Duodenal mucosa (tissue), 2 donors: ENCODE results near the gene SPRED2.
"Not testable (repeated sequence)": the region's sequence is repeated elsewhere in the genome, so short reads cannot be mapped to it uniquely, and the experiment has no call there.

Experiments
- H3K27ac ChIP-seq: one replicate; pipeline ENCODE4 v1.7.0; 2013; ENCODE audit warnings: low read depth, low read length
- H3K27me3 ChIP-seq, 2 donors: one replicate each; pipeline ENCODE4 v1.7.0; 2013; ENCODE audit warnings: low read length in 2 of 2, control low read depth in 1 of 2; ENCODE audit not compliant: insufficient read depth in 2 of 2, control insufficient read depth in 1 of 2
- H3K36me3 ChIP-seq, 2 donors: one replicate each; pipeline ENCODE4 v1.7.0; 2013; ENCODE audit warnings: low read length in 2 of 2, control low read depth in 1 of 2; ENCODE audit not compliant: insufficient read depth in 2 of 2, control insufficient read depth in 1 of 2
- H3K4me1 ChIP-seq, 2 donors: one replicate each; pipeline ENCODE4 v1.7.0; 2013; ENCODE audit warnings: low read length in 2 of 2, control low read depth in 1 of 2; ENCODE audit not compliant: insufficient read depth in 2 of 2, control insufficient read depth in 1 of 2
- H3K4me3 ChIP-seq, 2 donors: one replicate each; pipeline ENCODE4 v1.7.0; 2013; ENCODE audit warnings: low read length in 2 of 2, low read depth in 1 of 2
- H3K9ac ChIP-seq, 2 donors: one replicate each; pipeline ENCODE4 v1.7.0; 2013; ENCODE audit warnings: low read length in 2 of 2, low read depth in 1 of 2
- H3K9me3 ChIP-seq, 2 donors: one replicate each; pipeline ENCODE4 v1.7.0; 2013; ENCODE audit warnings: low read length in 2 of 2, control low read depth in 1 of 2; ENCODE audit not compliant: control insufficient read depth in 1 of 2

SPRED2 gene

DNA sequence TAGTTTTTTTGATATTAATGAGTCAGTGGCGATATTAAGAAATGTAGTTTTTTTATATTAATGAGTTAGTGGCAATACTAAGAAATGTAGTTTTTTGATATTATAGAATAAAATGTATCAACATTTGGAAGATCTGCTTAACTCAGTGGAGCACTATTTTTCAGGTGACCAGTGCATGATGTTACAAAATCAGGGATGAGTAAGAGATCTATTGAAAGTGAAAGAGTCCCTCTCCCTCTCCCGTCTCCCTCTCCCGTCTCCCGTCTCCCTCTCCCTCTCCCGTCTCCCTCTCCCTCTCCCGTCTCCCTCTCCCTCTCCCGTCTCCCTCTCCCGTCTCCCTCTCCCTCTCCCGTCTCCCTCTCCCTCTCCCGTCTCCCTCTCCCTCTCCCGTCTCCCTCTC is 94.5 kb downstream of the SPRED2 start:
- H3K4me3 ChIP-seq, H3K4me1 ChIP-seq, H3K27ac ChIP-seq, H3K36me3 ChIP-seq, H3K9me3 ChIP-seq, H3K27me3 ChIP-seq, H3K9ac ChIP-seq: not testable (repeated sequence)

DNA sequence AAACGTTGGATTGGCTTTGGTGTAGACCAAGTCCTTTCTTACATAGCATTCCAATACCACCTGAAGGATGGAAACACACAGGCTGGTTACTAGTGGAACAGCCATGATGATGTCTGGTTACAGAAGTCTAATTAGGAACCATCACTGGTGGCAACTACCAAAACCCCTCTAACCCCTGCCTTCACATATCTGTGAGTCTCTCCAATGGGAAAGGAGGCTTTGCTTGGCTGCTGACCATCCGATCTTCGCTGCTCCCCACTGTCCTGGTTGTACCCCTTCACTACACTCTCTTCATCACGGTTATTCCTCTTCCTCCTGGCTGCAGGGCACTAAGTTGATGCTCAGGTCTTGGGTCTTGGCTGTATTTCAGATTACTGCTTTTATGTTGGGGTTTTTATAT is 97.7 kb downstream of the SPRED2 start:
- no peaks in the 10 kb centered on the region for H3K9me3 ChIP-seq
- H3K4me1 ChIP-seq: no peaks in the 10 kb centered on the region
- no peak overlapping the region for H3K4me3 ChIP-seq
- H3K9ac ChIP-seq: no peak overlapping the region
- no peaks in the 10 kb centered on the region for H3K27me3 ChIP-seq
- no peak overlapping the region for H3K27ac ChIP-seq
- peaks cover 4 to 19% of the 10 kb centered on the region in 2 donors for H3K36me3 ChIP-seq

DNA sequence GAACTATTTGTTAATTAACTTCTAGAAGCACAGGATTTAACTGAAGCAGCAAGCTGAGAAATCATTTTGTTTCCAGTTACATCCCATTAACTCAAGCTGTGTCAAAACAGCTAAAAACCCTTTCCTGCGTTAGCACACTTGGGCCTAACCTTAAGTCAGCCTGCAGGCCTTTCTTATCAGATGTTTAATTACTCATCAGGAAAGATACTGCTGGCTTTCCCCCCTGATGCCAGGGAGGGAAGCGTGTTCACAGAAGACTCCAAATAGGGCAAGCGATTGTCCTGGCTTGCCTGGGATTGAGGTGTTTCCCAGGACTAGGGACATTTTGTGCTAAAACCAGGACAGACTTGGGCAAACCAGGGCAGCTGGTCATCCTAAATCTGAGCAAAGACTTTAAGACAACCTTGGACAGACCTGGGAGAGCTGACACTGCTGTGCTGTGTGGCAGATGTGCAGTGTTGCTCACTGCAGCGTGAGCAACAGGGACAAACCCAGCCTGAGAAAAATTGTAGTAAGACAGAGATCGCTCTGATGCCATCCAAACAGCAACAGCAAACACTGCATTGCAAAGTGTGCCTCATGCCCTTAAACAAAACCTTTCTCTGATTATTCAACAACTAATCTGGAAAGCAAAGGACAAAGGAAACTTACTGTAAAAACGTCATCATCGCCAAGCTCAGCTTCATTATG is 100.9 kb downstream of the SPRED2 start:
- Histone ChIP-seq H3K36me3 (peaks cover 11 to 32% of the 10 kb centered on the region in 2 donors), H3K4me3 (no peak overlapping the region), H3K27me3 (no peaks in the 10 kb centered on the region), H3K27ac (no peak overlapping the region), H3K9ac (no peak overlapping the region), H3K4me1 (no peaks in the 10 kb centered on the region), H3K9me3 (no peaks in the 10 kb centered on the region)

DNA sequence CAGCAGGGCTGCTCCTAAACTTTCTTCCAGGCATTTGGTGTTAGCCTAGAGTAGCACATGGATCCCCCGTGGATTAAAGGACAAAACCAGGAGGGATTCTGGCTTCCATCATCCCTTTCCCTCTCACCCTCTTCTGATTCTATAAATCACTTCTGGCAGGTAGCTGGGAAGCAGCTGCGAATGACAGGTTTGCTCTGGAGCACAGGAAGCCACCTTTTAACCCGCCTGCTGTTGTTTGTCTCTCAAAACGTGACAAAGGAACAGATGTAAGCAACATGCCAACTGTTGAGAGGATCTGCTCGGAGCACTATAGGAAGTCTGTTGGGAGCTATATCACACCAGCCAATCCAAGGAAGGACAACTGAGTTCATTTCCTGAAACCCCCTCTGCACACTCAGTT is 102.9 kb downstream of the SPRED2 start:
- Histone ChIP-seq H3K36me3 (peaks cover 11 to 35% of the 10 kb centered on the region in 2 donors), H3K4me3 (no peak overlapping the region), H3K4me1 (no peaks in the 10 kb centered on the region), H3K9me3 (no peaks in the 10 kb centered on the region), H3K27ac (no peak overlapping the region), H3K27me3 (no peaks in the 10 kb centered on the region), H3K9ac (no peak overlapping the region)

DNA sequence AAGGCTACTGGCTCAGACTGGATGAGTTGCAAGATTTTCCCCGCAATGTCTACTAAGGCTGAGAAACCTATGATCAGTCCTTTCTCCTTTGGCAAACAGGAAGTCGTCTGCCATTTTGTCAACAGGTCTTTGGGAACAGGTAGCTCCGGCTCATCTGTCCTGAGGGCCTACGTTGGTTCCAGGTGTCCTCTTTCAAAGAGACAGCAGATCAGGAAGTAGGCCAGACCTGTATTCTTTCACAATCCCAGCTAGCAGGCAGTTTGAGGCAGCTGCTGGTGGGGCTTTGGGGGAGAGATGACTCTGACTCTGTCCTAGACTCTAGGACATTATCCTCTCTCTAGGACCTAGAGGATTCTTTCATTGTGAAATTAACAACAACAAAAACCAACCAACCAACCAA is 106.1 kb downstream of the SPRED2 start:
- H3K9ac ChIP-seq: no peak overlapping the region
- H3K9me3 ChIP-seq: no peaks in the 10 kb centered on the region
- no peaks in the 10 kb centered on the region for H3K27me3 ChIP-seq
- no peaks in the 10 kb centered on the region for H3K4me1 ChIP-seq
- no peak overlapping the region for H3K27ac ChIP-seq
- H3K36me3 ChIP-seq: peaks cover 6 to 29% of the 10 kb centered on the region in 2 donors
- no peak overlapping the region for H3K4me3 ChIP-seq

DNA sequence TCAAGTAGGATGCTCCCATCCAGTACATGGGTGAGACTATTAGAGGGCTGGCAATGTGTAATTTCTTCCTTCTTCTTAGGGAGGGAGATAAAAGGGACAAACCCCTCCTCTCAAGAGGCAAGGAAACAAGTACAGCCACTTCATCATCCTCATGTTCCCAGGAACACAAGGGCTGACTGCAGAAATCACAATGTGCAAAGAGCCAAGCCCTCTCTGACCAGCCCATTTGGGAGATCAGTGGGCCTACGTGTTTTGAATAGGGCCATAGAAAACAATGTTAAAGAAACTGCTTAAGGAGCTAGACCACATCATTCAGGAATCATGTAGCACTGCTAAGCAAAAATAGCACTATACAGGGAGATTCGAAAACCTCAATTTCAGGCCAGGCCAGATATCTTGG is 107.3 kb downstream of the SPRED2 start:
- Histone ChIP-seq H3K36me3 (peaks cover 6 to 22% of the 10 kb centered on the region in 2 donors), H3K9me3 (no peaks in the 10 kb centered on the region), H3K4me3 (no peak overlapping the region), H3K4me1 (peaks cover 8 to 10% of the 10 kb centered on the region in 2 donors), H3K27me3 (no peaks in the 10 kb centered on the region), H3K9ac (no peak overlapping the region), H3K27ac (no peak overlapping the region)

DNA sequence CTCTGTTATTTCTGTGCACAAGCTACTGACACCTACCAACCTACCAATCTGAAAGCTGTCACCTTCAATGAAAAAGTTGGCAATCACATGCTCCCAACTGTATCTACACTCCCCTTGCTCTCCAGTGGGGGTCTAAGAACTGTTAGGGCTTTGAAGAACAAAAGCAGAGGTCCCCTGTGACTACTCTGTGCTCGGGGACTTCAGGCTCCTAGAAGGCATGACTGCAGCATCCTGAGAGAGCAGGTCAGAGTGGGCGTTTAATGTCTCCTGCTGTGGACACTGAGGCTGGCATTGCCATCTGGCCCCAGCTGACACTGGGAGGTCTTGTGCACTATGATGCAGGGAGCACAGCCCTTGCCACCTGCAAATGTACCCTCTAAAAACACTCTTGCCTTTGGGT is 111.5 kb downstream of the SPRED2 start:
- Histone ChIP-seq H3K27ac (no peak overlapping the region), H3K36me3 (peaks cover 0 to 18% of the 10 kb centered on the region in 2 donors), H3K4me1 (peaks cover 12 to 13% of the 10 kb centered on the region in 2 donors), H3K27me3 (no peaks in the 10 kb centered on the region), H3K9ac (no peak overlapping the region), H3K9me3 (no peaks in the 10 kb centered on the region), H3K4me3 (no peak overlapping the region)

DNA sequence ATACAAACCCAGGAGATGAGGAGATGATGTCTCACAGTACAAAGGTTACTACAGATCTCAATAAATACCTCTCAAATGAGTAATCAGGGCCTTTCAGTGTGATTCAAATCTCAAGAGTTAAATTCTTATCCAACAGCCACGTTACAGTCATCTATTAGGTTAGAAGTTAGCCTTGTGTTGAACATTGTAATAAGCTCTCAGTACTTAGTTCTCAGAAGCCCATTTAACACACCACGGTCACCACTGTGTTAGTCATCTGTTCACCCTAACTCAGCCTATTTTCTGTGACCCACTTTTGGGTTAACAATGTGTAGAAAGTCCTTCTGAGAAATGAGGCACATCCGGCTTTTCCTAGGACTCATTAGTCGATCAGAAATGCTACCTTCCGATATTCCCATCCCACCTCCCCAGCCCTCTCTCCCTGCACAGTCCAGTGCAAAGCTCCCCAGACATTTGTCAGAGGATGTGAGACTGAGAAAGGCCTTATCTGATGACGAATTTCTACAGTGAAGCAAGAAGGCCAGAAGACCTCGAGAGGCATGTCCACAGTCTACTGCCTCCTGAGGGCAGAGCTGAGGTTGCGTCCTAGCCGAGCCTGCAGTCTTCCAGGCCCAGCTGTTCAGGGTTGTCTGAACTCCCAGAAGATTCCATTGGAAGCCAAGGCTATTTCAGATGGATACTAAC is 112.2 kb downstream of the SPRED2 start:
- H3K27ac ChIP-seq: peak overlapping the region; percentile 15
- peaks cover 0 to 20% of the 10 kb centered on the region in 2 donors for H3K36me3 ChIP-seq
- H3K27me3 ChIP-seq: no peaks in the 10 kb centered on the region
- H3K4me1 ChIP-seq: peaks cover 12 to 13% of the 10 kb centered on the region in 2 donors
- H3K9me3 ChIP-seq: no peaks in the 10 kb centered on the region
- H3K9ac ChIP-seq: no peak overlapping the region
- H3K4me3 ChIP-seq: no peak overlapping the region

DNA sequence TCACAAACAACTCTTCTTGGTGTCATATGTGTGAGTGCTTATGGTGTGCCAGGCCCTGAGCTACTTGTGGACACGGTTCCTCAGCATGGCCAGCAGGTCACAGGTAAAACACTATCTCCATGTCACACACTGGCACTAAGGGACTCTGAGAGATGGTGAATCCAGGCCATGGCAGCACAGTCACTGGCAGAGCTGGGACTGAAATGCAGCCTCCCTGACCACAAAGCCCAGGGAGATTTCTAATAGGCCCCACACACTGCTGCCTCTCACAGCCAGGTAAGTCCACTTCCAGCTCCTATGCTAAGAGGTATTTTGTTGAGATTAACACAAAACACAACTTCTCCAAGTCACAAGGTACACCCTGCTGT is 112.7 kb downstream of the SPRED2 start:
- peaks cover 12 to 13% of the 10 kb centered on the region in 2 donors for H3K4me1 ChIP-seq
- H3K9ac ChIP-seq: peak overlapping the region in 1 of 2 donors; percentile 8
- no peak overlapping the region for H3K4me3 ChIP-seq
- no peaks in the 10 kb centered on the region for H3K9me3 ChIP-seq
- H3K27me3 ChIP-seq: no peaks in the 10 kb centered on the region
- peaks cover 0 to 20% of the 10 kb centered on the region in 2 donors for H3K36me3 ChIP-seq
- H3K27ac ChIP-seq: no peak overlapping the region

DNA sequence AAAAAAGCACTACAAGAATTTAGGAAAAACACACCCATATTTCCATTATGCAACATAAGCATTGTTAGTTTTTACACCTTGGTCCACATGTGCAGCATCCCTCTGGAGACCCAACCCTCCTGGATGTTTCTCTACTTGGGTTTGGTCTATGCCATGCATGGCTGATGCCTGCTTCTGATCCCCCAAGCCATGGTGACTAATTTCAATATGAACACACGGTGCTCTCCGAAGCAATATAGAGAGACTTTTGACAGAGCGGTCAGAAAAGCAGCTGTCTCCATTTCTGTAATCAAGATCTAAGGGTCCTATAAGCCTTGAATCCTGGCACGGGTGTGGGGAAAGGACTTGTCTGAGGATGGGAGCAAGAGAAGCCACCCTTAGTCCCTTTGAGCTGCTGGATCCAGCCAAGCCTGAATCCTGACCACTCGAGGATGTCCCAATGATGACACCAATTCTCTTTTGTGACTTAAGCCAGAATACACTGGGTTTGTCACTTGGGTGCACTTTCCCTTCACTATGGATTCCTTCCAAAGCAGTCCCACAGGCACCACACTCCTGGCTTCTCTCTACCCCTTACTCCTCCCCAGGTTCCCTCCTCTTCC is 113.2 kb downstream of the SPRED2 start:
- no peak overlapping the region for H3K27ac ChIP-seq
- peaks cover 12 to 13% of the 10 kb centered on the region in 2 donors for H3K4me1 ChIP-seq
- H3K36me3 ChIP-seq: peaks cover 4 to 21% of the 10 kb centered on the region in 2 donors
- peak overlapping the region in 1 of 2 donors; percentile 8 for H3K9ac ChIP-seq
- no peaks in the 10 kb centered on the region for H3K9me3 ChIP-seq
- no peaks in the 10 kb centered on the region for H3K27me3 ChIP-seq
- no peak overlapping the region for H3K4me3 ChIP-seq
